Tongue (tissue), 2 donors: ENCODE results near the gene RAB5IF. TPM values are rescaled to one million over a fixed set of nuclear protein-coding genes. Genes with fewer than 3 reads are reported as not detected.
"Not testable (repeated sequence)": the region's sequence is repeated elsewhere in the genome, so short reads cannot be mapped to it uniquely, and the experiment has no call there.

Experiments used
- DNase-seq: peaks from one replicate; pipeline ENCODE4 v3.0.0-alpha.2; 2015
- total RNA-seq: library from RNA; depleted of rRNA; stranded (reverse); fragments of >200 nt; gene quantifications from one replicate; pipeline ENCODE4 v1.2.3, GENCODE V29; 2014

The RAB5IF gene
- total RNA-seq, 1 donor from 2014 or later = 54.2 TPM

DNA sequence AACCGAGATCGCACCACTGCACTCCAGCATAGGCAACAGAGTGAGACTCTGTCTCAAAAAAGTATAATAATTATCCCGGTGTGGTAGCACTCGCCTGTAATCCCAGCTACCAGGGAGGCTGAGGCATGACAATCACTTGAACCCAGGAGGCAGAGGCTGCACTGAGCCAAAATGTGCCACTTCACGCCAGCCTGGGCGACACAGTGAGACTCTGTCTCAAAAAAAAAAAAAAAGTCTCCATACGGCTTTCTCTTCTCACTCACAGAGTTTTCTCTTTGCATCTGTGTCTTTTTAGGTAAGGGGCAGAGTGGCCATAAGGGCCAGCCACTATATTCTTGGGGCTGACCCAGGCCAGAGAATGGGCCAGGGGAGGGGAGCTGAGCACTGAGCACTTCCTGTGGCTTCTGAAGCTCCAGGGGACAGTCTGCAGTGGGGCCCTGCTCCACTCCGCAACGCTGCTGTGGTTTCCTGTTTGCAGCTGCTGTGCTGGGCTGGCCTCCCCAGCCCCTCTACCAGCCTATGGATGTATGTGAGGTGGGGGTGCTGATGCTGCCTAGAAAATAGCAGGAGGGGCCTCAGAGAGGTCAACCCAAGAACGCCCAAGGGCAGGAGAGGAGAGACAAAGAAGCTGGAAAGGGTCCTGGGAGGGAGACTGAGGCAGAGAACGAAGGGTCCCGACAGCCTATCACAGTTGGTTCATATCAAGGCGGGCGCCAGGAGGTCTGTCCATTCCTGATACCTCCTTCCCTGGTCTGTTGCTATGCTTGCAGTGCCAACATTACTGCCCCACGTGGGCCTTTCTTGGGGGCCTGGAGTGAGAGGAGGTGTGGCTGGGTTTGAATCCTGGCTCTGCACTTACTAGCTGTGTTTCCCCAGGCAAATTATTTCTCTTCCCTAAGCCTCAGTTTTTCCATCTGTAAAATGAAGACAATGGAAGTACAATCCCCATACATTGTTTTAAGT, 24.4 kb downstream of the RAB5IF start:
- DNase-seq = no peak

DNA sequence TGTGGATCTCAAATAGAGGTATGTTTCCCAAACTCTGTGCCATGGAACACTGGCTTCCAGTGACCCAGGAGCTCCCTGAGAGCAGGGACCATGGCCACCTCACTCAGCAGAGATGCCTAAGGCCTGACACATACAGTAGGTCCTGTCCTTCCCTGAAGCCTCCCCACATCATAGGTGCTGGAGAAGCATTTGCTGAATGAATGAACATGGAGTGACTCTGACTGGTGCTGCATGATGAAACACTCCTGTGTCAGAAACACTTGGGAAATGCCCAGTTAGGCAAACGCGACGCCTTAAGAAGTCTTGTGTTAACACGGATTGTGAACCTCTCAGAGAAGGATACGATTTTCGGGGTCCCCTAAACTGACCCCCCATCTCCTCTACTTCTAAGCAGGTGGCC, 26.1 kb downstream of the RAB5IF start:
- no peak for DNase-seq

DNA sequence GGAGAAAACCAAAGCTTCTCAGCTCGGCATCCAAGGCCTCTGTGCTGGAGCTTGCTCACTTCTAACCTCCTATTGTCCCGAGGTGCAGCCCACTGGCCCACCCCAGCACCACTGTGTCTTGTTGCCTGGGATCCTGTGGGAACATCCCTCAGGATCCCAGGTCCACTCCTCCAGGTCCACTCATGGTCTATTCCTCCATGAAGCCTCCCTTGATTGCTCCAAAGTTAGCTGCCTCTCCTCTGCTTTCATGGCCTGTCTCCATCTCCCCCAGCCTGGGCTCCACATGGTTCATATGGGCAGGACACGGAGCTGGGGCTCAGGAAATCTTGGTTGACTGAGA, 26.5 kb downstream of the RAB5IF start:
- no peak for DNase-seq

DNA sequence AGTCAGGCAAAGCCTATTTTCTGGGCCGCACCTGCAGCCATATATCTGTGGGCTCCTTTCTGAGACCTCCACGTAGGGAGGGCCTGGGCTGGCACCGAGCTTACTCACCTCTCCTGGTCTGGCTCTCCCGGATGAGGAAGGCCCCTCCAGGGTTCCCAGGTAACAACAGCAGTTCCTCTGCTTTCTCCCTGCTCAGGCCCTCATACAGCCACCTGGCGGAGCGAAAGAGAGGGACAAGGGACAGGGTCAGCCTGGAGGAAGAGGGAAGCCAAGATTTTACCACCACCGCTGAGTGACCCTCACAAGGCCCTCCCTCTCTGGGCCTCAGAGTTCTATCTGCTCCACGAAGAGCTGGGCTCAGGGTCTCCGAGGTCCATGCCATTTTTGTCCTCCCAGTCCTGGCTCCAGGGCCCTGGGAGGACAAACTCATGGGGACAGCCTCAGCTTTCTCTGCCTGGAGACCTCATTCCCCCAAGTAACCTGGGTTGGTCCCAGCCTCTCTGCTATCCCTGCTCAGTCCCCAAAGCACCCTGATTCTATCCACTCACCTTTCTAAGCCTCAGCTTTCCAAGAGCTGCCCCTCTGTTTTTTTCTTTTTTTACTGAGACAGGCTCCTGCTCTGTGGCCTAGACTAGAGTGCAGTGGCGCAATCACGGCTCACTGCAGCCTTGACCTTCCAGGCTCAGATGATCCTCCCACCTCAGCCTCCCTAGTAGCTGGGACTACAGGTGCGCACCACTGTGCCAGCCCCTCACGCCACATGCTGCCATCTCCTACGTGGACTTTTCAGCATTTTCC, 27.1 kb downstream of the RAB5IF start:
- no peak for DNase-seq

DNA sequence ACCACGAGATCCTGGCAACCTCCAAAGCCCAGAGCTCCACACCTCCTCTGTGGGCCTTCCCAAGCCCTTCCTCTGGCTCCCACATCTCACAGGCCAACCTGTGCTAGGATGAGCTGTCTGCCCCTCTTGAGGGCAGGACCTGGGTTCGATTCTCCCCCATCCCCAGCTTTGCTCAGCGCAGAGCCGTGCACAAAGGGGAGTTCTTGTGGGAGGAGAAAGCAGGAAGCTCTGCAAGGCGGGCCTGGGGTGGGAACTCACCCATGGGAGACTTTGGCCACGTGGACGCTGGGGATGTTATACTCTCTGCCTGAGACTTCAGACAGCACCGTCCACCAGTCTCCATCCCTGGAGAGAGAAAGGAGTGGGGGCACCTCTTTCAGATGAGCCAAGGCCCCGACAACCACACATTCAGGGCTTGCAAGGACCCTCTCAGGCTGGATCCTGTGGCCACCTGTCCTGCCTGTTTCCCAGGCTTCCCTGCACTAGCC, 27.8 kb downstream of the RAB5IF start:
- DNase-seq = no peak

DNA sequence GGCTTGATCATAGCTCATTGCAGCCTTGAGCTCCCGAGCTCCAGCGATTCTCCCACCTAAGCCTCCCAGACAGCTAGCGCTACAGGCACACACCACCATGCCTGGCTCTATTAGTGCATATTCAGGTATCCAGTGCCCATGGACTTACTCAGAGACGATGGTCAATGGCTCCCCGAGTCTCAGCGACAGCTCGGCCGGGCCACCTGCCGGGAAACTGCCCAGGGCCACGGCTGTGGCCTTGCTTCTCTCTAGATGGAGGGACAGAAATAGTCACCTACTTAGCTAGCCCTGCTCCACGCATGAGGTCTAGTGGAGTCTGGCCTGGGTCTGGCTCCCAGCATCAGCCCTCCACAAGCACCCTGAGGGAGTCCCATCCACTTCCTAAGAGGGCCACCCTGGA, 28.8 kb downstream of the RAB5IF start:
- no peak for DNase-seq

DNA sequence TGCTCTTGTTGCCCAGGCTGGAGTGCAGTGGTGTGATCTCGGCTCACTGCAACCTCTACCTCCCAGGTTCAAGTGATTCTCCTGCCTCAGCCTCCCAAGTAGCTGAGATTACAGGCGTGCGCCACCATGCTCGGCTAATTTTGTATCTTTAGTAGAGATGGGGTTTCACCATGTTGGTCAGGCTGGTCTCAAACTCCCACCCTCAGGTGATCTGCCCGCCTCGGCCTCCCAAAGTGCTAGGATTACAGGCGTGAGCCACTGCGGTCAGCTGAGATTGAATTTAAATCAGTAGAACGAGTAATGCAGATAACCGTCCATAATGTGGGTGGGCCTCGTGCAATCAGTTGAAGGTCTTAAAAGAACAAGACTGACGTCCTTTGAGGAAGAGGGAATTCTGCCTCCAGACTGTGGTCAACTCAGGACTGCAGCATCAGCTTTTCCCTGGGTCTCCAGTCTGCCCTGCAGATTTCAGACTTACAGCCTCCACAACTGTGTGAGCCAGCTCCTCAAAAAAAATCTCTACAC, 33.4 kb downstream of the RAB5IF start:
- DNase-seq = not testable (repeated sequence)

DNA sequence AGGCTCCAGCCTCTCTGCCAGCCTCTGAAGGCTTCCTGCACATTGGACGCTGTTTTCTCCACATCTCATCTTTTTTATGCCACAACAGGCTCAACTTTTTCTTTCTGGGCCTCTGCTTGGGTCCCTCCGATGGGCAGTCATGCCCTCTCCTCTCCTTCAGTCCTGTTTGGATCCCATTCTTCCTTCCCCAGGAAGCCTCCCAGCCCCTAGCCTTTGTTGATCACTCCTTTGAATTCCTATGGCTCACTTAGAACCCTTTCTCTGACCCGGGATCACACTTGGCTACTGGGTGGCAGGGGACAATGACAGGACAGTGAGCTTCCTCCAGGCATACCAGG, 35.9 kb downstream of the RAB5IF start:
- DNase-seq = no peak

DNA sequence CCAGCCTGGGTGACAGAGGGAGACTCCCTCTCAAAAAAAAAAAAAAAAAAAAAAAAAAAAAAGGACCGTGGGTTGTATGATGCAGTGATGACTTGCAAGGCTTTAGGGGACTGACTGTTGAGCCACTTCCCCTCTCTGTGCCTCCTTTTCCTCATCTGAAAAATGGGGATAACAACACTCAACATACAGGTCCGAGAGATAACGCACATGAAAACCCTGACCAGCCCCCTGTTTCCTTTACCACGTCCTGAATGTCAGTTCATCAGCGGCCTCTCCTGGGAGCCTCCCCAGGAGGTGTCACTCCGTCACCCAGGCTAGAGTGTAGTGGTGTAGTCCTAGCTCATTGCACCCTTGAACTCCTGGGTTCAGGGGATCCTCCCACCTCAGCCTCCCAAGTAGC, 36.6 kb downstream of the RAB5IF start:
- no peak for DNase-seq

DNA sequence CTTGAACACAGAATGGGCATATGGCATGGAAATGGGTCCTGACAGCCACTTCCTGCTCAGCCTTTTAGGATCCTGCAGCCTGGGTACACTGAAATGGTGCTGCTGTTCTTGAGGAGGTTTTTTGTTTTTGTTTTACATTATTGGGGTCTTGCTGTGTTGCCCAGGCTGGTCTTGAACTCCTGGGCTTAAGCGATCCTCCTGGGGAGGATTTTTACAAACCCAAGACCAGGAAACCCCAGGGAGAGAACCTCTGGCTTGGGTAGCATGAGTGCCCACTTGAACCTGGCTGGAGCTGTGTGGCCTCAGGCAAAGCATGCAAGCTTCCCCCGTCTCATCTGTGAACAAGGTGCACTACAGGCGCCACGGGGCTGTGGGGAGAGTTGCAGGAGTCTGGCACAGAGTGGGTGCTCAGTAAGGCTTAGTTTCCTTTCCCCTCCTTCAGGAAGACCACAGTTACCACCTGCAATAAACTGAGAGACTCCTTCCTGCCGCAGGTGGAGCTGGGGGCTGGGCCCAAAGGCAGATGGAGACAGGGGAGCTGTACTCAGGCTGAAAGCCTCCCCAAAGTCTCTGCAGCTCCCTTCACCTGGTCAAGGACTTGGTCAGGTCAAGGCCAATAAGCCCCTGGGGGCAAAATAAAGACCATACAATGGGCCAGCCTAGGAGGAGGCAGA, 38.6 kb downstream of the RAB5IF start:
- DNase-seq = no peak

DNA sequence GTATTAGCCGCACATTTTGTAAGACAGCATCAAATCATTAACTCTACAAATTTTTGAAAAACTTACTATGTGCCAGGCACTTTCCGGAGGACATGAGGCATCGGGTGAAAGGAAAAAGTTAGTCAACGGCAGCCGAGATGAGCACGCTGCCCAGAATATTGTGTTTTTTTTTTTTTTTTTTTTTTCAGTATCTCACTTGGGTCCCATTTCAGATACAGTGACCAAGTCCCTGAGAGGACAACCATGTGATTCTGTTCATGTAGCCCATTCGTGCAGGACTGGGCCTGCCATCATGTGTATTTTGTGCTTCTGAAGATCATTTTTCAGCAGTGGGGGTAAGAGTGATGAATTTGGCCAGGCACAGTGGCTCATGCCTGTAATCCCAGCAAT, 39.1 kb downstream of the RAB5IF start:
- DNase-seq = no peak

DNA sequence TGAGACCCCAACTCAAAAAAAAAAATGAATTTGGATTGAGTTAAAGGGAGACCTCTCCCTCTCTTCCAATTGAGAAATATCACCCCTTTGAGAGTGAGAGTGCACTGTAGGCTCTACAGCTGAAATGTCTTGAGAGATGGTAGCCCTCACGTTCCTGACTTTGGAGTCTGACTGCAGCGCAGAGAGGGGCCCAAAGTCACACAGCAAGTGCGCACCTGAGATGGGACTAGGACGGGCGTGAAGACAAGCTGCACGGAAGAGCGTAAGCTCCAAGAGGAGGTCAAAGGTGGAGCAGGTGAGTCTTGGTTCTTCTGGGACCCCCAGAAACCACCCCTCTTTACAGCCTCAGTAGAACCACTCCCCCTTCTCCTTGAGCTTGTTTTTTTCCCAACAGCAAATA, 39.8 kb downstream of the RAB5IF start:
- DNase-seq = no peak

DNA sequence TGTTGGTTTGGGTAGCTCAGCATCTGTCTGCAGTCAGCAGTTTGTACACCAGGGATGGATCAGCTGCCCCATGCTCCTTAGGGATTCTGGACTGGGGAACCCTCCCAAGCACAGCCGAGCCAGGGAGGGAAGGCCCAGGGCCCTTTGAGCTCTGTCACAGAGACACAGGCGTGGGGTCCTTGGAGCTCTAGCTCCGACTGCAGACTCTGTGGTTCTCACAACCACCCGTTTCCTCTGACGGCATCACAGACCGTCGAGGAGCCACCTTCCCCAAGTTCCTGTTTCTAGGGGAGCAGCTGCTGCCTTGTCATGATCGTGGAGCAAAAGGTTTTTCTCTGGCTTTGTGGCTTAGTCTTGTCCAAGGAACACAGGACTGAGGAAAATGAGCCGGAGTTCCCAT, 40.4 kb downstream of the RAB5IF start, which contains the start of gene SLA2:
Gene SLA2, minus strand, starts transcription at position 199 of the 400 bp plus-strand sequence. CDS start 4,861 bp downstream, outside the sequence.
- DNase-seq = no peak

DNA sequence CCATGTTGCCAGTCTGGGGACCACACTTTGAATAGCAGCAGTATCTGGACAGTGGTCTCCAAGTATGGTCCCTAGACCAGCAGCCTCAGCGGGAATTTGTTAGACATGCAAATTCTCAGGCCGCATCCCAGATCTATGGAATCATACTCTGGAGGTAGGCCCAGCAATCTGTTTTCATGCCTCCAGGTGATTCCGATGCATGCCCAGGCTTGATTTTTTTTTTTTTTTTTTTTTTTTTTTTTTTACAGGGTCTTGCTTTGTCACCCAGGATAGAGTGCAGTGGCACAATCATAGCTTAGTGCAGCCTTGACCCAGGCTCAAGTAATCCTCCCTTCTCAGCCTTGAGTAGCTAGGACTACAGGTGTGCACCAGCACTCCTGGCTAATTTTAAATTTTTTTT, 41.1 kb downstream of the RAB5IF start:
- no peak for DNase-seq

DNA sequence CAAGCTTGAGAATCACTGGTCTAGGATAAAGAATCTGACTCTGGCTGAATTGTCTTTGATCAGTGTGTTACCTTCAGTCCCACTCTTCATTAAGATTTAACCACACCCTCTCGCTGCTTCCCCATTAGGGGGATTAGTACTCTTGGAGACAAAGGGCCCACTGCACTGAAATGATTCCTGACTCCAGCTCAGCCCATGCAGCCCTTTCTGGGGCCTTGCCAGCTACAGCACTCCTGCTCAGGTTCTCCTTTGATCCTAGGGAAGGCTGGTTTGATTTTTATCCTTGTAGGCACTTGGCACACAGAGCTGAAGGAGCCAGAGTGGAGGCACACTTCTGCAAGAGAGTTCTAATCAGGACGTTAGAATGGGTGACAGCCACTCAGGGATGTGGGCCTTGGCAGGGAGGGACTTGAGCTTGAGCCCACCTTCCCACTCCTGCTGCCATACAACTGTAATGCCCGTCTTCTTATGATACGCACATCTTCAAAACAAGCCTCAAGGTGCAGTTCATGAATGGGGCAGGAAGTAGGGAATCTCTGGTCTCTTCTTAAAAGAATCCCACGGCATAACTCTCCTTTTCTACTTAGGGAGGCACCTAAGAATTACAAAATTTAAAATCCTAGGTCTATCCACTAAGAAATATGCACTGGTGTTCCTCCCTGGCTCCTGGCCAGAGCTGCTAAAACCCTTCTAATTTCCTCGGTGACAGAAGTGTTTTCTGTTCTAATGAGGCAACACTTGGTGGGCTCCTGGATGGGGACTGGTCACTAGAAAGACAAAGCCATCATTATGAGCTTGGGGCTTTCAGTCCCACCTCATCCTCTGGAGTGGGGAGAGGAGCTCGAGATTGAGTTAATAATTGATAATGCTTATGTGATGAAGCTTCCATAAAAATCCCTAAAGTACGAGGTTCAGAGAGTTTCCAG, 41.9 kb downstream of the RAB5IF start:
- no peak for DNase-seq

DNA sequence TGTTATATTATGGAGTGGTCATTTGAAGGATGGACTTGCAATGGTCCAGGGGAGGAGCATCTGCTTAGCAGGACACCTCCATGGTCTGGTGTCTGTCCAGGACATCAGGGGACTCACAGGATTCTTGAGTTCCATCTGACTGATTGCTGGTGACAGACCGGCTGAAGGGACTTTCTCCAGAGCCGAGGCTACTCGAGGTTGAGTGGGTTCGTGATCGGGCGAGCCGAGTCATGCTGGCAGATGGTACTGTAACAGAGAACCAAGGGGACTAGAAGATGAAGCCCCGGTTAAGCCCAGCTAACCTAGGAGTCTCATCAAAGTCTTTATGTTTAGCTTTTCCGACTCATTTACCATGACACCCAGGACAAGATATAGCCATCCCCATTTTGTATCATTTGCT, 47.9 kb downstream of the RAB5IF start:
- DNase-seq = no peak

DNA sequence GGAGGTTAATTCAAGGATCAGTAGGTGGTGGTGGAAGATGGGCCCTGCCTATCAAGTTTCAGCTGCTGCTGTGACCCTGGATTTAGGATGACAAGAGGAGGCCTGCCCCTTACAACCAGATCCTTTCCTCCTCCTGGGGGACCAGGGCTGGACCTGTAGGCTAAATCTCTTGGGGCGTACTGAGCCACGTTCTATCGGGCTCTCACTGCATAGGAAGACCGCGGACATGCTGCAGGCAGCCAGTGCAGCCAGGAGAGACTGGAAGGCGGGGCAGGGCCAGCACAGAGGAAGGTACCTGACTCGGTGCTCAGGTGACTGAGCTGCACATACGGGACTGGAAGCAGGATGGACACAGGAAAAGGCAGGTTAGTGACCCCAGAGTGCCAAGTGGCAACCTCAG, 48.9 kb downstream of the RAB5IF start:
- no peak for DNase-seq

DNA sequence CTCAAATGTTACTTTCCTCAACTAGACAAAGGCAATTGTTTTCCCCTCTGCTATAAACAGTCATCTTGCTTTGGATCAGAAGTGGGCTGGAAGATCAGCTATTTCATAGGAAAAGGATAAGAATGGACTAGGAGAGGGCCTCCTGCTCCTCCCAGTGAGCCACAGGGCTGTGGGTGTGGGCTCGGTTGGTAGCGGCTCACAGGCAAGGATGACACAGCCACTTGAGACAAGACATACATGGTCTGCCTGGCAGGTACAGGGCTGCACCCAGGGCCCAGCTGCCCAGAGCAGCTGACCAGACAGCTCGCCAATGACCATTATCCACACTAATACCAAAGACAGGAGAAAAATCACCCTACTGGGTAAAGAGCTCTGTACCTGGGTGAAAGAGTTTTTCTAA, 49.4 kb downstream of the RAB5IF start:
- DNase-seq = no peak

DNA sequence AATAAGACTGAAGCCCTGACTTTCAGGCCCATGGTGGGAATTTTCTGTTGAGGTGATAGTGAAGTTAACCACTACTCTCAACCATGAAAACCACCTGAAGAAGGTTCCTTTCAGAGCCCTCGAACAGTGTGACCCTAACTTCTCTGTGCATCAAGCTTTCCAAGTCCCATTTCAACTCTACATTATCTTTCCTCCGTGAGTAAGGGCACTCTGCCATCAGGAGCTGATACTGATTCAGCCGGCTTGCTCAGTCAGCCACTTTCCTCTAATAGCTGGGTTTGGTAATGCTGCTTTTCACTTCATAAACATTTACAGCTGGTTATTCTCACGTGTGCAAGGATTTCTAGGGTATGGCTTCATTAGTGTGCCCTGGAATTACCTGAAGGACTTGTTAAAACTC, 51.2 kb downstream of the RAB5IF start:
- no peak for DNase-seq

DNA sequence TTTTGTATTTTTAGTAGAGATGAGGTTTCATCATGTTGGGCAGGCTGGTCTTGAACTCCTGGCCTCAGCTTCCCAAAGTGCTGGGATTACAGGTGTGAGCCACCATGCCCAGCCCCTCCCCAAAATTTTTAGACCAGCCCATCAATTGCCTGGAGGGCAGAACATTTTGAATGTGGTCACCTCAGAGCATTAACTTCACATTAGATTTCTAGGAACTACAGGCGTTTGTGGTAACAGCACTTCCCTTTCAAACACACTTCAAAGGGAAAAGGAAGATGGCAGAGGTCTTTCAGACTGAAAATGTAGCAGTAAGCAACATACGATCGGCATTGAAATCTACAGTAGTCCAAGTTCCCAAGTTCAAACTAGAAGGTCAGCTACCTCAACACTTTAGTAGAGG, 52.7 kb downstream of the RAB5IF start:
- DNase-seq = no peak
